Panc1 (cell line): Measurements from ENCODE around the gene STARD13. TPM values are rescaled to one million over a fixed set of nuclear protein-coding genes. Genes with fewer than 3 reads are reported as not detected.

Experiments
- ATAC-seq: fragments of 200-7000 bp; cut with Tn5 transposase; 2 replicates; pipeline ENCODE4 v1.9.1; 2020; ENCODE audit warnings: mild to moderate bottlenecking, moderate library complexity
- BruUV-seq: library from RNA; stranded (reverse); fragments of 400-500 nt; replicated peaks from 2 replicates; lab custom pipeline; 2021; lab: Mats Ljungman, UMichigan
- CTCF ChIA-PET: fragments of 300-600 bp; sonication (Branson Sonifier 250); formaldehyde crosslinking; loops from one replicate; lab custom pipeline; 2022; ENCODE audit warnings: antibody characterized with exemption; lab: Charles Lee
- POLR2A ChIA-PET: fragments of 300-600 bp; sonication (Branson Sonifier 250); formaldehyde crosslinking; loops from one replicate; lab custom pipeline; 2022; ENCODE audit warnings: antibody characterized with exemption; lab: Charles Lee
- DNase-seq: peaks from one replicate; pipeline ENCODE4 v3.0.0-alpha.2; 2010; ENCODE audit warnings: low read depth, low spot score
- H3K27ac ChIP-seq: 2 replicates; pipeline ENCODE4 v1.5.1; 2011; ENCODE audit warnings: mild to moderate bottlenecking, low read length, inconsistent platforms
- H3K27me3 ChIP-seq: fragments of 200-500 bp; sonication (Bioruptor generic); 2 replicates; pipeline ENCODE4 v1.6.0; 2014; ENCODE audit warnings: low read length, inconsistent platforms; ENCODE audit not compliant: control insufficient read depth, insufficient read depth
- H3K36me3 ChIP-seq: fragments of 200-500 bp; sonication (Bioruptor generic); 2 replicates; pipeline ENCODE4 v1.5.1; 2014; ENCODE audit warnings: inconsistent platforms, mild to moderate bottlenecking, low read length, moderate library complexity; ENCODE audit not compliant: control insufficient read depth, insufficient read depth
- H3K4me1 ChIP-seq: 2 replicates; pipeline ENCODE4 v1.5.1; 2011; ENCODE audit warnings: inconsistent platforms, mild to moderate bottlenecking, low read length, moderate library complexity; ENCODE audit not compliant: control insufficient read depth, insufficient read depth
- H3K4me3 ChIP-seq, 2 experiments: 2 replicates each; pipeline ENCODE4 v1.5.1; 2011 to 2012; ENCODE audit warnings: low read depth in 2 of 2, low read length in 2 of 2, mild to moderate bottlenecking in 2 of 2, inconsistent platforms in 1 of 2, moderate library complexity in 1 of 2
- H3K9me3 ChIP-seq: fragments of 200-500 bp; sonication (Bioruptor generic); 2 replicates; pipeline ENCODE4 v1.5.1; 2014; ENCODE audit warnings: low read depth, mild to moderate bottlenecking, inconsistent platforms, low read length, moderate library complexity; ENCODE audit not compliant: control insufficient read depth, insufficient read depth
- CTCF ChIP-seq: fragments of 450-650 bp; IDR thresholded peaks from 2 replicates; pipeline ENCODE4 v1.5.1; 2017; ENCODE audit warnings: mild to moderate bottlenecking
- POLR2AphosphoS5 ChIP-seq: IDR thresholded peaks from 2 replicates; pipeline ENCODE4 v1.6.1; 2012; ENCODE audit warnings: mild to moderate bottlenecking, low read depth, low read length, moderate library complexity
- SIN3A ChIP-seq: IDR thresholded peaks from 2 replicates; pipeline ENCODE4 v1.6.1; 2012; ENCODE audit warnings: low read depth, mild to moderate bottlenecking, low read length, moderate library complexity, borderline replicate concordance; ENCODE audit not compliant: insufficient read depth
- TCF7L2 ChIP-seq: IDR thresholded peaks from 2 replicates; pipeline ENCODE4 v1.6.1; 2011; ENCODE audit warnings: mild to moderate bottlenecking, low read depth, low read length, inconsistent platforms
- in situ Hi-C: cut with HindIII; loops from 2 replicates; pipeline ENCODE4 v1.10.0; 2016; ENCODE audit warnings: low sequenced_read_pairs, low pct_unique_long_range_greater_than_20kb
- intact Hi-C: fragments of 100-400 bp; cut with micrococcal nuclease; formaldehyde crosslinking; loops from one replicate; pipeline ENCODE4 v1.10.0; 2022; ENCODE audit not compliant: unreplicated experiment
- total RNA-seq: library from RNA; stranded (reverse); gene quantifications from one replicate; pipeline ENCODE4 v1.2.1, GENCODE V29; 2021; ENCODE audit not compliant: unreplicated experiment
- TF ChIP-seq, protein P1 (sequence below), 2 experiments: IDR thresholded peaks; 2 replicates each; pipeline ENCODE4 v1.6.1; 2011 to 2012; ENCODE audit warnings: low read depth in 2 of 2, control low read depth in 1 of 2, low read length in 1 of 2, mild to moderate bottlenecking in 1 of 2, moderate library complexity in 1 of 2; ENCODE audit not compliant: insufficient read depth in 1 of 2

STARD13 gene
- total RNA-seq, 1 experiment from 2014 or later: 6.5 TPM

GRCh38 chr13:33135097-33135496, 150.5 kb downstream of the STARD13 start:
- TF ChIP-seq CTCF: no peak
- no peak for TF ChIP-seq POLR2AphosphoS5
- no peak for TF ChIP-seq TCF7L2
- TF ChIP-seq SIN3A: no peak
- TF ChIP-seq, protein P1, sequence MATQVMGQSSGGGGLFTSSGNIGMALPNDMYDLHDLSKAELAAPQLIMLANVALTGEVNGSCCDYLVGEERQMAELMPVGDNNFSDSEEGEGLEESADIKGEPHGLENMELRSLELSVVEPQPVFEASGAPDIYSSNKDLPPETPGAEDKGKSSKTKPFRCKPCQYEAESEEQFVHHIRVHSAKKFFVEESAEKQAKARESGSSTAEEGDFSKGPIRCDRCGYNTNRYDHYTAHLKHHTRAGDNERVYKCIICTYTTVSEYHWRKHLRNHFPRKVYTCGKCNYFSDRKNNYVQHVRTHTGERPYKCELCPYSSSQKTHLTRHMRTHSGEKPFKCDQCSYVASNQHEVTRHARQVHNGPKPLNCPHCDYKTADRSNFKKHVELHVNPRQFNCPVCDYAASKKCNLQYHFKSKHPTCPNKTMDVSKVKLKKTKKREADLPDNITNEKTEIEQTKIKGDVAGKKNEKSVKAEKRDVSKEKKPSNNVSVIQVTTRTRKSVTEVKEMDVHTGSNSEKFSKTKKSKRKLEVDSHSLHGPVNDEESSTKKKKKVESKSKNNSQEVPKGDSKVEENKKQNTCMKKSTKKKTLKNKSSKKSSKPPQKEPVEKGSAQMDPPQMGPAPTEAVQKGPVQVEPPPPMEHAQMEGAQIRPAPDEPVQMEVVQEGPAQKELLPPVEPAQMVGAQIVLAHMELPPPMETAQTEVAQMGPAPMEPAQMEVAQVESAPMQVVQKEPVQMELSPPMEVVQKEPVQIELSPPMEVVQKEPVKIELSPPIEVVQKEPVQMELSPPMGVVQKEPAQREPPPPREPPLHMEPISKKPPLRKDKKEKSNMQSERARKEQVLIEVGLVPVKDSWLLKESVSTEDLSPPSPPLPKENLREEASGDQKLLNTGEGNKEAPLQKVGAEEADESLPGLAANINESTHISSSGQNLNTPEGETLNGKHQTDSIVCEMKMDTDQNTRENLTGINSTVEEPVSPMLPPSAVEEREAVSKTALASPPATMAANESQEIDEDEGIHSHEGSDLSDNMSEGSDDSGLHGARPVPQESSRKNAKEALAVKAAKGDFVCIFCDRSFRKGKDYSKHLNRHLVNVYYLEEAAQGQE (IDR thresholded peaks at IDR 0.05; ENCODE audit: insufficient read depth in 1 of 2, low read depth in 2 of 2, low read length in 1 of 2): no peak
- H3K9me3 ChIP-seq: no peaks in the 10 kb centered on the region
- H3K4me3 ChIP-seq: no peak overlapping the region
- intact Hi-C loops (no loop called here), in situ Hi-C loops (no loop called here)
- no peaks in the 10 kb centered on the region for H3K4me1 ChIP-seq
- ChIA-PET CTCF (no interaction called here), POLR2A (interaction anchor here (0.6 kb wide), 1 partner anchor 224 kb away, joined by 3 read pairs; no protein-coding TSS in a partner anchor)
- no peaks in the 10 kb centered on the region for H3K27me3 ChIP-seq
- no peak for DNase-seq
- H3K27ac ChIP-seq: no peak overlapping the region
- no peaks in the 10 kb centered on the region for H3K36me3 ChIP-seq
- ATAC-seq: no peak
- no TSS peak for BruUV-seq

- intact Hi-C loops: no loop called here
- DNase-seq: no peak
- ChIA-PET POLR2A (no interaction called here), CTCF (no interaction called here)
- Histone ChIP-seq H3K4me3 (no peak overlapping the region), H3K9me3 (no peaks in the 10 kb centered on the region), H3K27ac (no peak overlapping the region), H3K4me1 (no peaks in the 10 kb centered on the region), H3K36me3 (no peaks in the 10 kb centered on the region), H3K27me3 (no peaks in the 10 kb centered on the region)
- no TSS peak for BruUV-seq
- TF ChIP-seq TCF7L2 (no peak), POLR2AphosphoS5 (no peak), CTCF (no peak), SIN3A (no peak)
- TF ChIP-seq, protein P1 (IDR thresholded peaks at IDR 0.05; ENCODE audit: insufficient read depth in 1 of 2, low read depth in 2 of 2, low read length in 1 of 2): no peak
- ATAC-seq: no peak
- in situ Hi-C loops: no loop called here
These were observed 151.3 kb downstream of the STARD13 start for GRCh38 chr13:33134213-33134612.
